Retina (tissue), 1 donor: ENCODE data around the gene DDR1.
"Not testable (repeated sequence)": the region's sequence is repeated elsewhere in the genome, so short reads cannot be mapped to it uniquely, and the experiment has no call there.

Experiments
- DNase-seq: peaks from one replicate; pipeline ENCODE4 v3.0.0-alpha.2; 2016

The DDR1 gene

DNA sequence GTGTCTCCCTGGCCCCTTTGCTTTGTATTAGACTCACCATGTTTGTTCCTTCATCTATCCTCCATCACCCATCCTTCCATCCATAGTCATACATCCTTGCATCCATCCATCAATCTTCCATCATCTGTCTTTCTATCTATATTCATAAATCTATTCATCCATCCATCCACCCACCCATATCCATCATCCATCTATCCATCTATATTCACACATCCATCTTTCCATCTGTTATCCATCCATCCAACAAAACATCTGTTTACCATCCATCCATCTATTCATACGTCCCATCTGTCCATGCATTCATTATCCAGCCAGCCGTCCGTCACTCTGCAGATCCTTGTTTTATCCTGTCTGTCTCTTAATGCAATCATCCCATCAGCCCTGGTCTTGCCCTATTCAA lies 10.6 kb downstream of the DDR1 start:
- DNase-seq: no peak

DNA sequence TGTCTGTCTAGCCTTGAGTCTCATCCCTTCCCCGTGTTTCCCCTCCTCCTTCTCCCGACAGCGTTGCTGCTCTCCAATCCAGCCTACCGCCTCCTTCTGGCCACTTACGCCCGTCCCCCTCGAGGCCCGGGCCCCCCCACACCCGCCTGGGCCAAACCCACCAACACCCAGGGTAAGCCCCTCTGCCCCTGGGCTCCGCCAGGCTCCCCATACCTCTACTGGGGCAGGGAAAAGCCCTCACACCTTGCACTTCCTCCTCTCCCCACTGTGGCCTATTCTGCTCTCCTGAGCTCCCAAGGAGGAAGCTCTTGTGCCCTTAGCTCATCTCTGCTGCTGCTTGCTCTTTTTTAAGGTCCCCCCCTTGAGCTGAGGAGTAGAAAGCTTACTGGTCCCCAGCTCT lies 11.0 kb downstream of the DDR1 start:
- no peak for DNase-seq

DNA sequence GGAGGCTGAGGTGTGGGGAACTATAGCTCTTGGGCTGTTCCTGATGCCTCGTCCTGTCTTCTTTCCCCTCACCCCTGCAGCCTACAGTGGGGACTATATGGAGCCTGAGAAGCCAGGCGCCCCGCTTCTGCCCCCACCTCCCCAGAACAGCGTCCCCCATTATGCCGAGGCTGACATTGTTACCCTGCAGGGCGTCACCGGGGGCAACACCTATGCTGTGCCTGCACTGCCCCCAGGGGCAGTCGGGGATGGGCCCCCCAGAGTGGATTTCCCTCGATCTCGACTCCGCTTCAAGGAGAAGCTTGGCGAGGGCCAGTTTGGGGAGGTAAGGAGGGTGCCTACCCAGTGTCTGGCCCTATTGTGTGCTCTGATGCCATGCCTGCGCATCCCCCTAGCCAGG lies 12.2 kb downstream of the DDR1 start:
- DNase-seq: no peak

DNA sequence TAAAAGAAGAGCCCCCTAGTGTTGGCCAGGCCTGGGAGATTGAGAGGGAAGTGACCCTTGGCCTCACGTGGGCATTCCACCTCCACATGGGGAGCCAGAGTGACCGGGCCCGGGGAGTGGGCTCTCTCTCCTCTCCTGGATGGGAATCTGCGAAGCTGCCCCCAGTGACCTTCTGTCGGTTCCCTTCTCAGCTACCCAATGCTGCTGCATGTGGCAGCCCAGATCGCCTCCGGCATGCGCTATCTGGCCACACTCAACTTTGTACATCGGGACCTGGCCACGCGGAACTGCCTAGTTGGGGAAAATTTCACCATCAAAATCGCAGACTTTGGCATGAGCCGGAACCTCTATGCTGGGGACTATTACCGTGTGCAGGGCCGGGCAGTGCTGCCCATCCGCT lies 13.6 kb downstream of the DDR1 start:
- no peak for DNase-seq

DNA sequence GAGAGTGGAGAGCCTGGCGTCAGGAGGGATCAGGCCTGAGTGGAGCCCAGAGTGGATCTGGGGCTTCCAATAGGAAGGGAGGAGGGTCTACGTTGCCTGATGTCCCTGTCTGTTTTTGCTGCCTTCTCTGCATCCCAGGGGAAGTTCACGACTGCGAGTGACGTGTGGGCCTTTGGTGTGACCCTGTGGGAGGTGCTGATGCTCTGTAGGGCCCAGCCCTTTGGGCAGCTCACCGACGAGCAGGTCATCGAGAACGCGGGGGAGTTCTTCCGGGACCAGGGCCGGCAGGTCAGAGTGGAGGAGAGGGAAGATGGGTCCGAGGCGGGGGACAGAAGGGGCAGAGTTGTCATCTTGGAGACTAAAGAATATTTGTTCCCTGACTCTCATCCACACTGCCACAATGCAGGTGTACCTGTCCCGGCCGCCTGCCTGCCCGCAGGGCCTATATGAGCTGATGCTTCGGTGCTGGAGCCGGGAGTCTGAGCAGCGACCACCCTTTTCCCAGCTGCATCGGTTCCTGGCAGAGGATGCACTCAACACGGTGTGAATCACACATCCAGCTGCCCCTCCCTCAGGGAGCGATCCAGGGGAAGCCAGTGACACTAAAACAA lies 14.5 kb downstream of the DDR1 start:
- no peak for DNase-seq

DNA sequence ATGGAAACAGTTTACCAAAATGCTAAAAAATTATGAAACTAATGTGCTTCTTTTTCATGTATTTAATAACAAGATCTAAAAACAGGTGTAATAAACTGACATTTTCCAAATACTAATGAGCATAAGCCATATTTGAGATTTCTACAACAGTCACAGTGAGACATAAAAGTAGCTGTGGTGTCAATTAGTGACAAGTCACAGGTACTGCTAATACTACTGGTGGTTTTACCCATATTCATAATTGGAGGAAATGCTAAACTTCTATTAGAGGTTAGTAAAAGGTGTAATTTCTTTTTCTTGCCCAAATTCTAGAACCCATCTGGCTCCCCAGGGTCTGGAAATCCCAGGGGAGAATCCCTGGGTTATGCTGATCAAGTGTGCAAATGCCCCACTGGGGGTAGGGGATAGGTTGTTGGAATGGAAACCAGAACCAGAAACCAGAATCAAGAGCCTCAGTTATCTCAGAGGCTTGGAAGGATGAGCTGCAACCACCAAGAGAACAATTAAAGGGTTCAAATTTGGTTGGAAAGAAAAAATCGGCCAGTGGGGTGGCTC lies 16.6 kb downstream of the DDR1 start:
- no peak for DNase-seq

DNA sequence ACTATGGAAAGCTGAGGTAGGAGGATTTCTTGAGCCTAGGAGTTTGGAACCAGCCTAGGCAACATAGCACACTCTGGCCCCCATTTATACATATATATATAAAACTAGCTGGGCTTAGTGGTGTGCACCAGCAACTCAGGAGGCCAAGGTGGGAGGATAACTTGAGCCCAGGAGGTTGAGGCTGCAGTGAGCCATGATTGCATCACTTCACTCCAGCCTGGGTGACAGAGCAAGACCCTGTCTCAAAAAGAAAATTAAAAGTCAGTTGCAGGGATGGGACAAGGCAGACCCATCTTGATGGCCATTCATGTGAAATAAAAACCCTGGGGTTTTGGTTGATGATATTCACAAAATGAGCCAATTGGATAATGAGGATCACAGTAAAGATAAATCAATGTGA lies 17.1 kb downstream of the DDR1 start:
- no peak for DNase-seq

DNA sequence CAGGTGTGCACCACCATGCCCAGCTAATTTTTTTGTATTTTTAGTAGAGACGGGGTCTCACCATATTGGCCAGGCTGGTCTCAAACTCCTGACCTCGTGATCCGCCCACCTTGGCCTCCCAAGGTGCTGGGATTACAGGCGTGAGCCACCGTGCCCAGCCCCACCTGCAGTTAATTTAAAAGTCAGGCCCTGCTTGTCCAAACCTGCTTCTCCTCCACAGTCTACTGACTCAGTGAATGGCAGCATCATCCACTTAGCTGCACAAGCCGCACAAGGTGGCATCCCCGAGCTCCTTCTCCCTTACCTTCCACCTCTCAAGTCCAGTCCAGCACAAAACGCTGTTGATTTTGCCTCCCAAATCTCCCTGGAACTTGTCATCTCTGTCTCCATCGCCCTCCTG lies 17.9 kb downstream of the DDR1 start:
- not testable (repeated sequence) for DNase-seq

DNA sequence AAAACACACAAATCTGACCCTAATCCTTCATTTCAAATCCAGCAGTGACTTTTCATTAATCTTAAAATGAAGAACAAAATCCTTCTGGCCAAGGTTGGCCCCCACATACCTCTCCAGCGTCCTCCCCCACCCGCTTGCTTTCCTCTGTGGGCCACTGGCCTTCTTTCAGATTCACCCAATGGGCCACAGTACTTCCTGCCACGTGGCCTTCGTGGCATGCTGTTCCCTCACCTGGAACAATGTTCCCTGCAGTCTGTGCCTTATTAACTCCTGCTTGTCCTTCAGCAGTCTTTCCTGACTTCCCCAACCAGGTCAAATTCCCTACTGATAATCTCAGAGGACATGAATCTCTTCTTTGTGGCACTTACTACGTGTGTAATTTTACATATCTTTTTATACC lies 18.4 kb downstream of the DDR1 start:
- DNase-seq: no peak

DNA sequence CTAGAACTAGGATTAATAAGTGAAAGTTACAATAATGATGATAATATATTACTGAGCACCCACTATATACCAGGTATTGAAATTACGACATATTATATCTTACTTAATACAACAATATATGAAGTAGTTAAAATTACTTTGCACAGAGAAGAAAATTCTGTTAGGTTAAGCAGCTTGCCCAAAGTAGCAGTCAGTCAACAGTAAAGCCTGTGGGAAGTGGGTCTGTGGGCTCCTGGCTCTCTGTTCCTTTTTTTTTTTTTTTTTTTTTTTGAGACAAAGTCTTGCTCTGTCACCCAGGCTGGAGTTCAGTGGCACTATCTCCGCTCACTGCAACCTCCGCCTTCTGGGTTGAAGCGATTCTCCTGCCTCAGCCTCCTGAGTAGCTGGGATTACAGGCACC lies 18.9 kb downstream of the DDR1 start:
- no peak for DNase-seq

DNA sequence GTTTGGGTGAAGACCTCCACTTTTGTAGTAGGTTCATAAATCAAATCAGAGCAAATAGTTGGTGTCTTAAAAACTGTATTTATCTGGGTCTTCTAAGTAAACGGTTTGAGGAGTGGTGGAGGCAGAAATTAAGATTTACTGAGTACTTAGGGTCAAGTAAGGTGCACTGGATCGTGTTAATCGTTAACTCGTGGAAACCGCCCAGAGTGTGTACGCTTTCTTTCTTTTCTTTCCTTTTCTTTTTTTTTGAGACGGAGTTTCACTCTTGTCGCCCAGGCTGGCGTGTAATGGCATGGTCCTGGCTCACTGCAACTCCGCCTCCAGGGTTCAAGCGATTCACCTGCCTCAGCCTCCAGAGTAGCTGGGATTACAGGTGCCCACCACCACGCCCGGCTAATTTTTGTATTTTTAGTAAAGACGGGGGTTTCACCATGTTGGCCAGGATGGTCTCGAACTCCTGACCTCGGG lies 23.0 kb downstream of the DDR1 start:
- DNase-seq: not testable (repeated sequence)

DNA sequence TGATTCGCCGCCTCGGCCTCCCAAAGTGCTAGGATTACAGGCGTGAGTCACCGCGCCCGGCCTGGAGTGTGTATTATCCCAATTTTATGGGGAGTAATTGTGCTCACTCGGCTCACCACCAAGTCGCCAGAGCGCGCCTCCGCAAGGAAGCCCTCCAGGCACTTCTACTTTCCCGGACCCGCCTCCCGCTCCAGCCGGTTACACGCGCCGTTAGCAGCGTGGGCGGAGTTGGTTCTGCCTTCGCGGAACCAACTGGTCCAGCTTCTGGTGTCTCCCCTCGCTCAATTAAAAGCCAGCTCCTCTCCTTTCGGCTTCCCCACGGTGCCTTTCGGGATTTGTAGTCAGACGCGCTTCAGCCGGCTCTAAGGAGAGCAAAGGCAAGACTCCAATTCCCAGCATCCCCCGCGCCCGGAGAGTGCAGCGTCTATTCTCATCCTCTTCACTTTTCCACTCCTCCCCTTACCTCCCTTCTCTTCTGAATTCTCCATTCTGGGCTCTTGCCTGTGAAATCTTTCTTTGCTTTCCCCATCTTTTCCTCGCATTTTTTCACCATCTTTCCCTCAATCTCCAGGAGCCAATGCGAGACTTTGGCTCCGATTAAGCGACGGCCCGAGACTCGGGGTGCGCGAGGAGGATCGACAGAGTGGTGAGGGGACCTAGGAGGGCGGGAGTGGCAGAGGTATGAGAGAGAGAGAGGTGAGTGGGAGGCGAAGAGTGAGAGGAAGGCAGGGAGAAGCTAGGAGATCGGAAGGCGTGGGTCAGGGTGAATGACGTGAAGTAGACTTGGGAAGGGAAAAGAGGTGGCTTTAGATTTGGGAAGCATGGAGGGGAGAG lies 23.7 kb downstream of the DDR1 start, which contains the start of gene GTF2H4:
Gene GTF2H4 (plus strand): TSS at position 450 of the 834 bp plus-strand sequence.
- peak; percentile 96 for DNase-seq

DNA sequence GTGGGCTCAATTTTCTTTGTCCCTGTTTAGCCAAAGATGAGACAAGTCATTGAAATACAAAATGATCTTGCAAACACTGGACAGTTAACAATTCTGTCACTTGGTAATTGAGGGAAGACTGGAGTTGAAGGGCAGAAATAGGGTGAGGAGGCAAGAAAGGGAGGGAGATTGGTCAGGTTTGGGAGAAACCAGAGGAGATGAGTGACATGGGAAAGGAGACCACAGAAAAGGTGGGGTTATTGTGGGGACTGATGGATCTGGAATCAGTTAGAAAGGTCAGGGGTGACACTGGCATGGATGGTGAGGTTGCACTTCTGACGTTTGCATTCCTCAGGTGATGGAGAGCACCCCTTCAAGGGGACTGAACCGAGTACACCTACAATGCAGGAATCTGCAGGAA lies 24.4 kb downstream of the DDR1 start:
- DNase-seq: no peak

DNA sequence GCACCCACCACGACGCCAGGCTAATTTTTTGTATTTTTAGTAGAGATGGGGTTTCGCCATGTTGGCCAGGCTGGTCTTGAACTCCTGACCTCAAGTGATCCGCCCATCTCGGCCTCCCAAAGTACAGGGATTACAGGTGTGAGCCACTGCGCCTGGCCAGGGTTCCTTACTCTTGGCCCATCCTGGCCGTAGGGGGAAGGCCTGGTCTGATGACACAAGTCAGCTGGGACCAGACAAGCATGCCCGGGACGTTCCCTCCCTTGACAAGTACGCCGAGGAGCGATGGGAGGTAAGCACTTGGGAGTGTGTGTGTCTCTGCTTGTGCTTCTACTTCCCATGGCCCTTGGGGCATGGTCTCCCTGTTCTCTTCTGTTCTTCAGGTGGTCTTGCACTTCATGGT lies 26.2 kb downstream of the DDR1 start:
- not testable (repeated sequence) for DNase-seq

DNA sequence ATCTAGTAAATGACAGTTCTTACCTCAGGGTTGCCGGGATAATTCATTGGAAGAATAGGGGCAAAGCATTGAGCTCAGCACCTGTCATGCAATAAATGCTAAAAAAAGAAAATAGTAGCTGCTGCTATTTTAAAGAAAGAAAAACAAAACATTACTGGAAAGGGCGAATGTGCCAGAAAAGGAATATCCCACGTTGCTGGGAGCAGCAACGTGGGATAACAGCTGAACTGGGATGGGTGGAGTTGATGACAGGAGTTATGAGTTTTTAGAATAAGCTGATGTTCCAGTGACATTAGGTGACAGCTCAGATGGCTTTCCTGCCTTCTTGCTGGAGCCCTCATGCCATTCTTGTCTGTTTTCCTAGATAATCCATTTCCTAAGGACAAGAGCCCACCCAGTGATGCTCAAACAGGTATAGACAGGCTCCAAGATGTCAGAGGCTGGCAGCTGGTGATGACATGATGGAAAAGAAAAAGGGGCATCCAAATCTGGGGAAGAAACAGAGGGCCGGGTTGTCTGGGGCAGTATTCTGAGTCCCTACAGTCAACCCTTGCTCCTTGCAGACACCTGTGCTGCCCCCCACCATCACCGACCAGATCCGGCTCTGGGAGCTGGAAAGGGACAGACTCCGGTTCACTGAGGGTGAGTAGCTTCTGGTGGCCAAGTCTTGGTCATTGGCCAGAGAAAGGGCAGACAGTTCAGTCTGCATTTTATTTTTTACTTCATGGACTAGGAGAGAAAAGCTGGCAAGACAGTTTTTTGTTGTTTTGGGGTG lies 28.6 kb downstream of the DDR1 start:
- no peak for DNase-seq

DNA sequence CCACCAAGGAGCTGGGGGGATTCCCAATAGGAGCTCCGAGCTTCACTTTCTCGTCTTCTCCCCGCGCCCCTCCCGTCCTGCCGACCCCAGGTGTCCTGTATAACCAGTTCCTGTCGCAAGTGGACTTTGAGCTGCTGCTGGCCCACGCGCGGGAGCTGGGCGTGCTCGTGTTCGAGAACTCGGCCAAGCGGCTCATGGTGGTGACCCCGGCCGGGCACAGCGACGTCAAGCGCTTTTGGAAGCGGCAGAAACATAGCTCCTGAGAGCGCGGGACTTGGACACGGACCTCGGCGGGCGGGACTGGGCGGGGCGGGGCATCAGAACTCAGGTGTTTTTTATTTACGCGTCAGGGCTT lies 29.4 kb downstream of the DDR1 start:
- no peak for DNase-seq

DNA sequence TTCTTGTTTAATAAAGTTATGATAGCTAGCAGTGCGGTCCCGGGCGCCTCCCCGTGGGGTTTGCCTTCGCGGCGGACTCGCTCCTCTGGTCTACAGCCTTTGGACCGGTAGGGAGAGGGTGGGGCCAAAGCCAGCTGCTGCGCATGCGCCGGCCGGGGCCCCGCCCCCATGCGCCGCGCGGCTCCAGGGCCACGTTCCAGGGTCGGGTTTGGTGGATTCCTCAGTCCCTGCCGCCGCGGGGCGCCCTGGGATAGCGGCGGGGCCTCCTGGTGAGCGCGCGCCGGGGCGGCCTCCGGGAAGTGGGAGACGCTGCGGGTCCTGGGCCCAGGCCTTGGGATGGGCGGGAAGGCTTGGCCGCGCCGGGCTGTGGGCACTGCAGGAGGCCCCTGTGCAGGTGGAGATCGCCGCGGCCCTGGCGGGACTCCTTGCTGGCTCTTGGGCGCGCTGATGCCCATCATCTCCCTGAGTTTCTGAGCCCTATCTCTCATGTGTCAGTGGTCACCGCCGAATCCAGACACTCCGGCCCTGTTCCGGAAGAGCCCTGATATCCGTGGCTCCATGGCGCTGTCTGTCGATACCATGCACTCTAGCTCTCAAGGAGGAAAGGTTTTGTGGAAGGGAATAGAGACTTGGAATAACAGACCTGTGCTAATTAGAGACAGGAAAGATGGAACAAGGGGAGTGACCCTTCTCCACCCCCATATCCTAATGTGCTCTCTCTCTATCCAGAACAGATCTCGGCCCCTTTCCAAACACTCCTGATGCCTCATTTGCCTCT lies 29.9 kb downstream of the DDR1 start, which contains the start of gene VARS2:
Gene VARS2 (plus strand): TSS at position 163 of the 778 bp plus-strand sequence. CDS start 599 bp downstream, at position 762.
- DNase-seq: peak; percentile 96

DNA sequence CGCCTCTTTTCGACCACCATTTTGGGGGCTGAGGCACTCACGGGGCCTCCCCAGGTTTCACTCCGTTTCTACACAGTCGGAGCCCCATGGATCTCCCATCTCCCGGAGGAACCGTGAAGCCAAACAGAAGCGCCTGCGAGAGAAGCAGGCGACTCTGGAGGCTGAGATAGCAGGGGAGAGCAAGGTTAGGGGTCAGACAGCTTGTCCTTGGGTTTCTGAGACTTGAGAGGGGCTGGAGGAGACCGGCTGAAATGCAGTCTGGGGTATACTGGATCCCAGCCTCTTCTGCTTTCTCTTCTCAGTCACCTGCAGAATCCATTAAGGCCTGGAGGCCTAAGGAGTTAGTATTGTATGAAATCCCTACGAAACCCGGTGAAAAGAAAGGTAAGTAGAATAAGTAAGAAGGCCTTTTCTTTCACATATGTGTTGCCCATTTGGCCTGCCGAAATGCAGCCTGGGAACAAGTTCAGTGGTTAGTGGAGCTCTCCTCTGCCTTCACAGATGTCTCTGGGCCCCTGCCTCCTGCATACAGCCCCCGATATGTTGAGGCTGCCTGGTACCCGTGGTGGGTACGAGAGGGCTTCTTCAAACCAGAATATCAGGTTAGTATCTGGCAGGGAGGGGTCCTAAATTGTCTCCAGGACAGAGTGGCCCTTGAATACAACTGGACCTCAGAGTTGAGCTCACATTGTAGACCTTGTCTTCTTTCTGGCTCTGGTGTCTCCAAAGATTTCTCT lies 30.7 kb downstream of the DDR1 start:
- peak; percentile 43 for DNase-seq

DNA sequence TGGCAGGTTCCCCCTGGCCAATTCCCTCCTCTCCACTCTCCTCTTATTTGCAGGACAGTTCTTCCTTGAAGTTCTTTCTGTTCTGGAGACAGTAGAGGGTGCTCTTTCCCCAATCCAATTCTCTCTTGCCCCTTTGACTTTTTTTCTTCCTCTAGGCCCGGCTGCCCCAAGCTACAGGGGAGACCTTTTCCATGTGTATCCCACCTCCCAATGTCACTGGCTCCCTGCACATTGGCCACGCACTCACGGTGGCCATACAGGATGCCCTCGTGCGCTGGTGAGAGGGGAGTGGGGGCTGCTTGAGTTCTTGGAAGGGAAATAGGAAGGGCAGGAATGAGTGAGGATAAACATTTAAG lies 31.2 kb downstream of the DDR1 start:
- peak; percentile 66 for DNase-seq

DNA sequence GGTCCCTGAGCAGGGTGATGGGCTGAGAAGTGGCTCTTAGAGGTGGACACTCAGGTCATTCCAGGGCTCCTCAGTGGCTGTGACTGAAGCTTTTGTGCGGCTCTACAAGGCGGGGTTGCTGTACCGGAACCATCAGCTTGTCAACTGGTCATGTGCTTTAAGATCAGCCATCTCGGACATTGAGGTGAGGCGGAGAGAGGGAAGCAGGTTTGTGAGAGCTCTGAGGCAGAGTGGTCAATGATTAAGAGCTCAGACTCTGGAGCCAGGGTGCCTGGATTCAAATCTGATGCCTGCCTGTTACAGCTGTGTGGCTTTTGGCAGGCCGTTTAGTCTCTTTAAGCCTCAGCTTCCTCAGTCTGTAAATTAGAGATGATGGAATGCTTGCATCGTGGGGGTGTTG lies 32.7 kb downstream of the DDR1 start:
- DNase-seq: no peak

DNA sequence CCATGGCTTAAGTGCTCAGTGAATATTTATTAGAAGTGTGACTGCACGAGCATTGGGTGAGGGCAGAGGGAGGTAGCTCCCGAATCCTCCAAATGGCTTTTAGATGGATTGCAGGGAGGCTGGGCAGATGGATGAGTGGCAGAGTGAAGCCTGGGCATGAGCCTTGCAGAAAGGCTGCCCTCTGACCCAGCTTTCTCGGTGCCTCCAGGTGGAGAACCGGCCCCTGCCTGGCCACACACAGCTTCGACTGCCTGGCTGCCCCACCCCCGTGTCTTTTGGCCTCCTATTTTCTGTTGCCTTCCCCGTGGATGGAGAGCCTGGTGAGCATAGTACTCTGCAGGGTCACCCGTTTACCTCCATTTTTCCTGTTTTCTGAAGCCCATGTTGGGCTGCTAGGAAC lies 33.2 kb downstream of the DDR1 start:
- DNase-seq: no peak

DNA sequence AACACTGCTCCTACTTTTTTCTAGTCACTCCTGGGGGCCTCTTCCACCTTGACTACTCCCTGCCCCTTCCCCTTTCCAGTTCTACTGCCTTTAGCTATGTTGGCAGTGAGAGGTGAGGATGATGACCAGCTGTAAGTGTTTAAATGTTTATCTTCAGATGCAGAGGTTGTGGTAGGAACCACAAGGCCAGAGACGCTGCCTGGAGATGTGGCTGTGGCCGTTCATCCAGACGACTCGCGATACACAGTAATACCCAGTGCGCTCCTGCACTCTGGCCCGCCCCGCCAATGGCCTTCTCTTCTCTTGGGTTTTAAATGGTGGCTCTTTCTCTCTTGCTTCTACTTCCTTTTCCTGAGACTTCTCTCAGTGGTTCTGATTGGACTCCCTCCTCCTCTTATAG lies 34.4 kb downstream of the DDR1 start:
- DNase-seq: no peak
